Fibroblast of the aortic adventitia (primary cell): ENCODE results near the gene FAM222B. TPM values are rescaled to one million over a fixed set of nuclear protein-coding genes. Genes with fewer than 3 reads are reported as not detected.
A peak's percentile ranks its signal among the peaks of the same experiment; 100 is the strongest.

Experiments used
- DNase-seq: peaks from one replicate; pipeline ENCODE4 v3.0.0-alpha.2; 2010; ENCODE audit warnings: low read depth
- H3K4me3 ChIP-seq: 2 replicates; pipeline ENCODE4 v1.5.1; 2011; ENCODE audit warnings: low read depth, mild to moderate bottlenecking, control low read depth, low read length, moderate library complexity
- CTCF ChIP-seq: IDR thresholded peaks from 2 replicates; pipeline ENCODE4 v1.5.1; 2011; ENCODE audit warnings: mild to moderate bottlenecking, low read length, control low read depth, inconsistent platforms; ENCODE audit not compliant: insufficient read depth
- total RNA-seq: library from RNA; depleted of rRNA; stranded (reverse); fragments of >200 nt; gene quantifications from 2 replicates; pipeline ENCODE4 v1.2.3, GENCODE V29; 2012; ENCODE audit warnings: low replicate concordance

Gene FAM222B
- total RNA-seq, 1 donor, result 7.0 TPM

- no peak for DNase-seq
These were observed 19.0 kb upstream of the FAM222B start for GRCh38 chr17:28861393-28862203.

GRCh38 chr17:28860363-28860808 is 17.8 kb upstream of the FAM222B start:
- no peak overlapping the region for H3K4me3 ChIP-seq
- DNase-seq, result no peak
- TF ChIP-seq CTCF, result no peak

More at GRCh38 chr17:28861393-28862203, 19.0 kb upstream of the FAM222B start:
- H3K4me3 ChIP-seq, result no peak overlapping the region
- no peak for TF ChIP-seq CTCF

GRCh38 chr17:28858801-28859355 is 16.3 kb upstream of the FAM222B start:
- no peak overlapping the region for H3K4me3 ChIP-seq
- no peak for TF ChIP-seq CTCF
- no peak for DNase-seq

GRCh38 chr17:28857905-28858800 is 15.6 kb upstream of the FAM222B start:
- TF ChIP-seq CTCF, result no peak
- no peak for DNase-seq
- no peak overlapping the region for H3K4me3 ChIP-seq

GRCh38 chr17:28856028-28856574 is 13.5 kb upstream of the FAM222B start:
- H3K4me3 ChIP-seq, result no peak overlapping the region
- TF ChIP-seq CTCF, result no peak
- DNase-seq, result no peak

- peak overlapping the region; percentile 97 for H3K4me3 ChIP-seq
- no peak for TF ChIP-seq CTCF
- DNase-seq, result no peak
These were observed 12.7 kb upstream of the FAM222B start for GRCh38 chr17:28855336-28855679.
